ENCODE results near the gene MLYCD.

The MLYCD gene

GRCh38 chr16:83951544-83951943 is 52.6 kb downstream of the MLYCD start:
- Histone ChIP-seq H3K27me3 (ENCODE audit: control insufficient read depth, insufficient read depth, low read length) (no peaks in the 10 kb centered on the region), H3K9me3 (ENCODE audit: control insufficient read depth, low read length) (no peaks in the 10 kb centered on the region), H3K36me3 (ENCODE audit: control insufficient read depth, insufficient read depth, low read length) (no peaks in the 10 kb centered on the region), H2AFZ (peak overlapping the region; percentile 42), H3K9ac (no peak overlapping the region), H3K27ac (no peak overlapping the region), H3K4me2 (ENCODE audit: low read length) (no peak overlapping the region), H3K4me1 (peaks cover 13% of the 10 kb centered on the region), H3K4me3 (ENCODE audit: low read depth, low read length) (no peak overlapping the region), H3K79me2 (no peaks in the 10 kb centered on the region)
- no peak for TF ChIP-seq CTCF (IDR thresholded peaks at IDR 0.05)

DNA sequence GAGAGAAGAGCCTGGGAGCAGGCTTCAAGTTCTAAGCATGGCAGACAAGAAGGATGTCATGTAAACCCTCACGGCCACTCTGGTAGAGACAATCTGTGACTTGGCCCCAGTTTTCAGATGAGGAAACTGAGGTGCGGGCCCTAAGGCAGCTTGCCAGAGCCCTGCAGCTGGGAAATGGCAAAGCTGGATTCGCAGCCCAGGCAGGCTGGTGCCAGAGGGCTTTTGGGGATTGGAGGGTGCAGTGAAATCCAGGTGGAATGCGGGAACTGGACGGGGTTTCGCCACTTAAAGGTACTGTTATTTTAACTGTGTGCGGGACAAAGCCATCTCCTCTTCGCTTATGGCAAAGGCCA is 53.6 kb downstream of the MLYCD start:
- Histone ChIP-seq H3K9me3 (ENCODE audit: control insufficient read depth, low read length) (no peaks in the 10 kb centered on the region), H2AFZ (peak overlapping the region; percentile 88), H3K79me2 (no peaks in the 10 kb centered on the region), H3K4me2 (ENCODE audit: low read length) (peak overlapping the region; percentile 95), H3K4me1 (peaks cover 13% of the 10 kb centered on the region), H3K4me3 (ENCODE audit: low read depth, low read length) (peak overlapping the region; percentile 74), H3K27ac (peak overlapping the region; percentile 89), H3K27me3 (ENCODE audit: control insufficient read depth, insufficient read depth, low read length) (no peaks in the 10 kb centered on the region), H3K36me3 (ENCODE audit: control insufficient read depth, insufficient read depth, low read length) (no peaks in the 10 kb centered on the region), H3K9ac (no peak overlapping the region)
- TF ChIP-seq CTCF (IDR thresholded peaks at IDR 0.05): no peak

- H2AFZ ChIP-seq: peak within 1 kb of the TSS; percentile 88
- H3K79me2 ChIP-seq: no peaks in the 10 kb centered on the region
- H3K9ac ChIP-seq: peak within 1 kb of the TSS; percentile 15
- H3K27ac ChIP-seq: peak within 1 kb of the TSS; percentile 89
- H3K4me1 ChIP-seq: peaks cover 13% of the 10 kb centered on the region
- peak within 1 kb of the TSS; percentile 74 for H3K4me3 ChIP-seq (ENCODE audit: low read depth, low read length)
- H3K4me2 ChIP-seq (ENCODE audit: low read length): peak within 1 kb of the TSS; percentile 95
- no peaks in the 10 kb centered on the region for H3K9me3 ChIP-seq (ENCODE audit: control insufficient read depth, low read length)
- TF ChIP-seq CTCF (IDR thresholded peaks at IDR 0.05): no peak
- no peaks in the 10 kb centered on the region for H3K36me3 ChIP-seq (ENCODE audit: control insufficient read depth, insufficient read depth, low read length)
- H3K27me3 ChIP-seq (ENCODE audit: control insufficient read depth, insufficient read depth, low read length): no peaks in the 10 kb centered on the region
Measured at GRCh38 chr16:83952940-83953795, 54.3 kb downstream of the MLYCD start, which contains the start of gene OSGIN1. Gene OSGIN1 (plus strand): TSS chr16:83953240. CDS start chr16:83957672, 4,432 bp downstream.

GRCh38 chr16:83953796-83954576 is 55.1 kb downstream of the MLYCD start:
- peak overlapping the region; percentile 15 for H3K9ac ChIP-seq
- peak overlapping the region; percentile 95 for H3K4me2 ChIP-seq (ENCODE audit: low read length)
- peak overlapping the region; percentile 88 for H2AFZ ChIP-seq
- H3K9me3 ChIP-seq (ENCODE audit: control insufficient read depth, low read length): no peaks in the 10 kb centered on the region
- H3K27me3 ChIP-seq (ENCODE audit: control insufficient read depth, insufficient read depth, low read length): no peaks in the 10 kb centered on the region
- TF ChIP-seq CTCF (IDR thresholded peaks at IDR 0.05): peak; percentile 50
- peak overlapping the region; percentile 74 for H3K4me3 ChIP-seq (ENCODE audit: low read depth, low read length)
- peak overlapping the region; percentile 89 for H3K27ac ChIP-seq
- H3K36me3 ChIP-seq (ENCODE audit: control insufficient read depth, insufficient read depth, low read length): no peaks in the 10 kb centered on the region
- H3K4me1 ChIP-seq: peaks cover 13% of the 10 kb centered on the region
- no peaks in the 10 kb centered on the region for H3K79me2 ChIP-seq

All from parathyroid adenoma (tissue), 2 donors.